WERI-Rb-1 (cell line): ENCODE measurements around the gene CDK6.

Experiments
- DNase-seq: peaks from one replicate; pipeline ENCODE4 v3.0.0-alpha.2; 2020
- H3K27ac ChIP-seq: fragments of 250-450 bp; sonication (Bioruptor Pico); 2 replicates; pipeline ENCODE4 v1.5.1; 2020; ENCODE audit warnings: mild to moderate bottlenecking, moderate library complexity
- H3K27me3 ChIP-seq: fragments of 250-450 bp; sonication (Bioruptor Pico); 2 replicates; pipeline ENCODE4 v1.5.1; 2021; ENCODE audit warnings: mild to moderate bottlenecking, low read depth, moderate library complexity; ENCODE audit not compliant: insufficient read depth, severe bottlenecking
- H3K36me3 ChIP-seq: fragments of 250-450 bp; sonication (Bioruptor Pico); 2 replicates; pipeline ENCODE4 v1.5.1; 2020; ENCODE audit warnings: mild to moderate bottlenecking, moderate library complexity
- H3K4me3 ChIP-seq: 2 replicates; pipeline ENCODE4 v1.5.1; 2011; ENCODE audit warnings: low read depth, mild to moderate bottlenecking, control low read depth, low read length
- H3K9me3 ChIP-seq: fragments of 250-450 bp; sonication (Bioruptor Pico); 2 replicates; pipeline ENCODE4 v1.5.1; 2021; ENCODE audit warnings: mild to moderate bottlenecking, moderate library complexity; ENCODE audit not compliant: severe bottlenecking
- CTCF ChIP-seq: IDR thresholded peaks from 2 replicates; pipeline ENCODE4 v1.5.1; 2011; ENCODE audit warnings: low read depth, mild to moderate bottlenecking, control low read depth, inconsistent platforms, low read length

CDK6 gene

GRCh38 chr7:92798517-92799249 is 37.7 kb downstream of the CDK6 start:
- no peak for TF ChIP-seq CTCF
- Histone ChIP-seq H3K27me3 (no peaks in the 10 kb centered on the region), H3K4me3 (no peak overlapping the region), H3K9me3 (no peaks in the 10 kb centered on the region), H3K36me3 (no peaks in the 10 kb centered on the region), H3K27ac (no peak overlapping the region)
- no peak for DNase-seq

- no peak overlapping the region for H3K4me3 ChIP-seq
- H3K36me3 ChIP-seq = no peaks in the 10 kb centered on the region
- no peaks in the 10 kb centered on the region for H3K27me3 ChIP-seq
- TF ChIP-seq CTCF = no peak
- H3K27ac ChIP-seq = no peak overlapping the region
- no peaks in the 10 kb centered on the region for H3K9me3 ChIP-seq
- DNase-seq = no peak
Measured at GRCh38 chr7:92797693-92798092, 38.7 kb downstream of the CDK6 start.

- H3K27ac ChIP-seq = no peak overlapping the region
- H3K4me3 ChIP-seq = no peak overlapping the region
- H3K36me3 ChIP-seq = no peaks in the 10 kb centered on the region
- TF ChIP-seq CTCF = no peak
- DNase-seq = no peak
- no peaks in the 10 kb centered on the region for H3K27me3 ChIP-seq
- H3K9me3 ChIP-seq = no peaks in the 10 kb centered on the region
Measured at GRCh38 chr7:92797284-92797683, 39.1 kb downstream of the CDK6 start.

- DNase-seq = no peak
- H3K27ac ChIP-seq = no peak overlapping the region
Measured at GRCh38 chr7:92794831-92795230, 41.5 kb downstream of the CDK6 start.

GRCh38 chr7:92794391-92794790 is 42.0 kb downstream of the CDK6 start:
- H3K27ac ChIP-seq = no peak overlapping the region

More at GRCh38 chr7:92794831-92795230, 41.5 kb downstream of the CDK6 start:
- Histone ChIP-seq H3K4me3 (no peak overlapping the region), H3K9me3 (no peaks in the 10 kb centered on the region), H3K36me3 (no peaks in the 10 kb centered on the region), H3K27me3 (no peaks in the 10 kb centered on the region)
- no peak for TF ChIP-seq CTCF

More at GRCh38 chr7:92794391-92794790, 42.0 kb downstream of the CDK6 start:
- Histone ChIP-seq H3K4me3 (no peak overlapping the region), H3K9me3 (no peaks in the 10 kb centered on the region), H3K27me3 (no peaks in the 10 kb centered on the region), H3K36me3 (no peaks in the 10 kb centered on the region)
- peak; percentile 33 for DNase-seq
- TF ChIP-seq CTCF = no peak
